Gastroesophageal sphincter (tissue), 4 donors: Measurements from ENCODE around the gene ELAVL4. TPM values are rescaled to one million over a fixed set of nuclear protein-coding genes. Genes with fewer than 3 reads are reported as not detected.

ENCODE experiments used
- ATAC-seq: fragments of 150-250 bp; one replicate; pipeline ENCODE4 v1.9.1; 2016; ENCODE audit warnings: mild to moderate bottlenecking, moderate library complexity
- H3K27ac ChIP-seq, 4 donors: fragments of 200-600 bp; sonication (generic) in 3 of 4; 1 replicate in 3 of 4; 2 replicates in 1 of 4; pipeline ENCODE4 v1.5.1; 2016 to 2019
- H3K27me3 ChIP-seq: fragments of 200-600 bp; sonication (generic); one replicate; pipeline ENCODE4 v1.5.1; 2019
- H3K36me3 ChIP-seq, 2 donors: fragments of 200-600 bp; sonication (generic); one replicate each; pipeline ENCODE4 v1.5.1; 2019; ENCODE audit warnings: control low read depth in 1 of 2
- H3K4me1 ChIP-seq, 3 donors: fragments of 200-600 bp; sonication (generic); 1 replicate in 2 of 3; 2 replicates in 1 of 3; pipeline ENCODE4 v1.5.1; 2016 to 2019; ENCODE audit warnings: control low read depth in 2 of 3
- H3K4me3 ChIP-seq, 2 donors: fragments of 200-600 bp; sonication (generic); one replicate each; pipeline ENCODE4 v1.5.1; 2019; ENCODE audit warnings: mild to moderate bottlenecking in 1 of 2, moderate library complexity in 1 of 2
- H3K9me3 ChIP-seq, 3 donors: fragments of 200-600 bp; sonication (generic); one replicate each; pipeline ENCODE4 v1.5.1; 2017 to 2019; ENCODE audit warnings: control low read depth in 2 of 3
- CTCF ChIP-seq, 4 experiments: fragments of 200-600 bp in 2 of 4; fragments of 450-650 bp in 2 of 4; sonication (generic) in 1 of 4; IDR thresholded peaks; one replicate each; pipeline ENCODE4 v1.5.1; 2017 to 2019; ENCODE audit warnings: antibody characterized with exemption in 4 of 4, mild to moderate bottlenecking in 2 of 4, moderate library complexity in 2 of 4
- EP300 ChIP-seq: sonication (generic); formaldehyde crosslinking; IDR thresholded peaks from one replicate; pipeline ENCODE4 v1.6.1; 2017; ENCODE audit warnings: antibody characterized with exemption, mild to moderate bottlenecking
- POLR2A ChIP-seq, 2 donors: fragments of 450-650 bp; IDR thresholded peaks; one replicate each; pipeline ENCODE4 v1.6.1; 2017; ENCODE audit warnings: antibody characterized with exemption in 2 of 2, mild to moderate bottlenecking in 2 of 2, moderate library complexity in 1 of 2
- POLR2AphosphoS5 ChIP-seq: sonication (generic); formaldehyde crosslinking; IDR thresholded peaks from one replicate; pipeline ENCODE4 v1.6.1; 2017; ENCODE audit warnings: antibody characterized with exemption
- WGBS, 2 donors: methylation state at CpG; one replicate each; pipeline ENCODE4 v1.1.5; 2018; ENCODE audit warnings: low coverage in 1 of 2; 5-methylcytosine and 5-hydroxymethylcytosine counted together
- total RNA-seq, 4 donors: library from RNA; depleted of rRNA; stranded (reverse); fragments of >200 nt; gene quantifications; one replicate each; pipeline ENCODE4 v1.1.0, GENCODE V29; 2016

ELAVL4 gene
- total RNA-seq, 4 donors from 2014 or later: 0.23 to 2.4 (median 2.0) TPM; not detected in 1

- Histone ChIP-seq H3K4me3 (no peak overlapping the region), H3K27me3 (peaks cover 5% of the 10 kb centered on the region), H3K27ac (no peak overlapping the region), H3K9me3 (no peaks in the 10 kb centered on the region), H3K36me3 (no peaks in the 10 kb centered on the region), H3K4me1 (no peaks in the 10 kb centered on the region)
- TF ChIP-seq EP300: no peak
- no peak for TF ChIP-seq CTCF (IDR thresholded peaks at IDR 0.05)
- TF ChIP-seq POLR2AphosphoS5: no peak
- TF ChIP-seq POLR2A (IDR thresholded peaks at IDR 0.05): no peak
- ATAC-seq: no peak
Measured at GRCh38 chr1:50097791-50098190, 10.9 kb upstream of the ELAVL4 start.

GRCh38 chr1:50098591-50099021 lies 10.1 kb upstream of the ELAVL4 start:
- Histone ChIP-seq H3K4me1 (no peaks in the 10 kb centered on the region), H3K9me3 (no peaks in the 10 kb centered on the region), H3K4me3 (no peak overlapping the region), H3K27me3 (peaks cover 5% of the 10 kb centered on the region), H3K27ac (no peak overlapping the region), H3K36me3 (no peaks in the 10 kb centered on the region)
- WGBS, 2 donors: 21 to 26% methylated on average over 1 to 2 of the region's 2 CpGs
- no peak for TF ChIP-seq CTCF (IDR thresholded peaks at IDR 0.05)
- no peak for TF ChIP-seq POLR2AphosphoS5
- TF ChIP-seq POLR2A (IDR thresholded peaks at IDR 0.05): no peak
- no peak for TF ChIP-seq EP300
- ATAC-seq: no peak

- Histone ChIP-seq H3K36me3 (no peaks in the 10 kb centered on the region), H3K4me1 (no peaks in the 10 kb centered on the region), H3K27ac (no peak overlapping the region), H3K4me3 (no peak overlapping the region), H3K9me3 (no peaks in the 10 kb centered on the region), H3K27me3 (peaks cover 5% of the 10 kb centered on the region)
- WGBS, 2 donors: 55 to 67% methylated on average over 1 of the region's 1 CpG
- no peak for TF ChIP-seq POLR2AphosphoS5
- TF ChIP-seq EP300: no peak
- no peak for TF ChIP-seq CTCF (IDR thresholded peaks at IDR 0.05)
- no peak for TF ChIP-seq POLR2A (IDR thresholded peaks at IDR 0.05)
- no peak for ATAC-seq
Measured at GRCh38 chr1:50099654-50100053, 9.1 kb upstream of the ELAVL4 start.

GRCh38 chr1:50103615-50104081 lies 5.1 kb upstream of the ELAVL4 start:
- no peak overlapping the region for H3K27ac ChIP-seq
- no peak overlapping the region for H3K4me3 ChIP-seq
- TF ChIP-seq EP300 (no peak), POLR2A (IDR thresholded peaks at IDR 0.05) (no peak), CTCF (IDR thresholded peaks at IDR 0.05) (no peak), POLR2AphosphoS5 (no peak)
- H3K9me3 ChIP-seq: no peaks in the 10 kb centered on the region
- WGBS, 2 donors: 58 to 67% methylated on average over 6 to 7 of the region's 7 CpGs
- H3K36me3 ChIP-seq: no peaks in the 10 kb centered on the region
- no peak for ATAC-seq
- no peaks in the 10 kb centered on the region for H3K4me1 ChIP-seq
- H3K27me3 ChIP-seq: peaks cover 25% of the 10 kb centered on the region

GRCh38 chr1:50105433-50105832 lies 3.3 kb upstream of the ELAVL4 start:
- H3K27me3 ChIP-seq: peaks cover 41% of the 10 kb centered on the region
- peaks cover 0 to 2% (median 0%) of the 10 kb centered on the region in 3 donors for H3K4me1 ChIP-seq
- ATAC-seq: no peak
- H3K27ac ChIP-seq: no peak overlapping the region
- no peaks in the 10 kb centered on the region for H3K36me3 ChIP-seq
- WGBS, 2 donors: 64 to 68% methylated on average over 3 of the region's 3 CpGs
- H3K9me3 ChIP-seq: no peaks in the 10 kb centered on the region
- H3K4me3 ChIP-seq: no peak overlapping the region
- no peak for TF ChIP-seq EP300
- no peak for TF ChIP-seq CTCF (IDR thresholded peaks at IDR 0.05)
- TF ChIP-seq POLR2A (IDR thresholded peaks at IDR 0.05): no peak
- TF ChIP-seq POLR2AphosphoS5: no peak
